ENCODE measurements around the gene CASZ1.

Gene CASZ1

DNA sequence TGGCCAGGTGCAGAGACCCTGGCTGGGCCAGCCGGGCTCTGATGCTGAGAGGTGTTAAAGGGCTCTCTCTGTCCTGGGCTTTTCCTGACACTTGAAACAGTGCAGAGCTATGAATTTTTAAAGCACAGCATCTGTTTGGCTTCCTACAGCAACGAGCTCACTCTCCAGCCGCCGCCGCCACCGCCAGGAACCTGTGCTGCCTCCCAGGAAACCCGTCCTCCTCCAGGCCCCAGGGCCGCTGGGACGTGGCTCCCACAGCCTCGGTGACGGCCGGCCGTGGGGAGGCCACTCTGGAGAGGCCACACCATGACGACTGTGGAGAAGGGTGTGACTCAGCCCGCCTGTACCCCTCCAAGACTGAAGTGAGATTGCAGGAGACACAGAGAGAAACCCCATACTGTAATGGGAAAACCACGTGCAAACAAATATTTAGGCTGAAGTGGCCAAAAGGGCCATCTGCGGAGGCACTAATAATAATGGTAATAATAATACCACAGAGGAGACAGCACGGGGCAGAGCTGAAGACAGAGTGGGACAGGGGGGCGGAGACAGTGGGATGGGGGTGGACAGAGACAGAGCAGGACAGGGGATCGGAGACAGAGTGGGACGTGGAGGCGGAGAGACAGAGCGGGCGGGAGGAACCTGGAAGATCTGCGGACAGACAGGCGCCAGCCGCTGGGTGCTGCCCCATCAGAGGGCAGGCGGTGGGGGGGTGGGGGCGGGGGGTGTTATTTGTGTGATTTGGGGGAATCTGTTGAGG lies 139.2 kb downstream of the CASZ1 start:
- no peaks in the 10 kb centered on the region for H3K27me3 ChIP-seq (replicated peaks; ENCODE audit: control insufficient read depth, insufficient read depth, low read length, poor library complexity, severe bottlenecking)
- no peaks in the 10 kb centered on the region for H3K9me3 ChIP-seq (ENCODE audit: control insufficient read depth, low read length)
- DNase-seq: no peak
- H3K4me3 ChIP-seq (ENCODE audit: insufficient read depth, low read depth, low read length, poor library complexity, severe bottlenecking): no peak overlapping the region
- peaks cover 3% of the 10 kb centered on the region for H3K36me3 ChIP-seq (ENCODE audit: control insufficient read depth, insufficient read depth, low read length)
- no peak overlapping the region for H3K27ac ChIP-seq (ENCODE audit: insufficient read depth, low read length, poor library complexity, severe bottlenecking)
- no peaks in the 10 kb centered on the region for H3K4me1 ChIP-seq (ENCODE audit: control insufficient read depth, insufficient read depth, low read length, poor library complexity, severe bottlenecking)

DNA sequence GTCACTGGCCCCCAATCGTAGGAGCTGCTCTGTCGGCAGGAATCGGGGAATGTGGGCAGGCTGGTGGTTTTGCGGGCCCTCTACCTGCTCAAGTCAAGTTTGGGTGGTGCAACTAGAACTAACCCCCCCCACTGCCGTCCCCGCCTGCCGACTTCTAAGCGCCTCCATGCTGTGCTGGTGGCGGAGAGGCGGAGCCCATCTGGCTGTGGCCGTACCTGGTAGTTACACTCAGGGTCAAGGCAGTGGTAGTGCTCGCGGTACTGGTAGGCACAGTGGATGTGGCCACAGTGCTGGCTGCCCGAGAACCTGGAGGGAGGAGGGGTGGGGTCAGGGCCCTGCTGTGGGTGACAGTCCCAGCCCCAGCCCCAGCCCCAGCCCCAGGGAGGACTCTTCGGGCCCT lies 140.0 kb downstream of the CASZ1 start:
- no peak overlapping the region for H3K4me3 ChIP-seq (ENCODE audit: insufficient read depth, low read depth, low read length, poor library complexity, severe bottlenecking)
- H3K9me3 ChIP-seq (ENCODE audit: control insufficient read depth, low read length): no peaks in the 10 kb centered on the region
- H3K4me1 ChIP-seq (ENCODE audit: control insufficient read depth, insufficient read depth, low read length, poor library complexity, severe bottlenecking): no peaks in the 10 kb centered on the region
- H3K36me3 ChIP-seq (ENCODE audit: control insufficient read depth, insufficient read depth, low read length): peaks cover 3% of the 10 kb centered on the region
- no peak for DNase-seq
- H3K27me3 ChIP-seq (replicated peaks; ENCODE audit: control insufficient read depth, insufficient read depth, low read length, poor library complexity, severe bottlenecking): no peaks in the 10 kb centered on the region
- no peak overlapping the region for H3K27ac ChIP-seq (ENCODE audit: insufficient read depth, low read length, poor library complexity, severe bottlenecking)

DNA sequence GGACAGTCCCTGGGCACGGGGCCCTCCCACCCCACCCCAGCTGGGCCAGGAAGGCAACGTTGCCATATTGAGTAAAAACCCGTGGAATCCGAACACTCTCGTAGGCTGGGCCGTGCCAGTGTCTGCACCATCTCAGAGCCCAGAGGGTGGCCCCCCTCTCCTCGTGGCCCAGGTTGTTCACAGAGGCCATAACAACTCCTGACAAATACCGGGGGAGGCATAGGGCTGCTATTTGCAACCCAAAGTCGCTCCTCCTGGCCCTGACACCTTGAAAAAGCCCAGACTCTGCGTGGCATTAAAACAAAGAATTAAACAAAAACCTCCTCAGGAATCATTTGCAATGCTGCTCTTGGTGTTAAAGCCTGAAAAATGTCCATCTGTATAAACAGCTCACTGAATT lies 141.4 kb downstream of the CASZ1 start:
- Histone ChIP-seq H3K4me1 (ENCODE audit: control insufficient read depth, insufficient read depth, low read length, poor library complexity, severe bottlenecking) (no peaks in the 10 kb centered on the region), H3K36me3 (ENCODE audit: control insufficient read depth, insufficient read depth, low read length) (peaks cover under 1% of the 10 kb centered on the region), H3K27me3 (replicated peaks; ENCODE audit: control insufficient read depth, insufficient read depth, low read length, poor library complexity, severe bottlenecking) (no peaks in the 10 kb centered on the region), H3K4me3 (ENCODE audit: insufficient read depth, low read depth, low read length, poor library complexity, severe bottlenecking) (no peak overlapping the region), H3K27ac (ENCODE audit: insufficient read depth, low read length, poor library complexity, severe bottlenecking) (no peak overlapping the region), H3K9me3 (ENCODE audit: control insufficient read depth, low read length) (no peaks in the 10 kb centered on the region)
- no peak for DNase-seq

DNA sequence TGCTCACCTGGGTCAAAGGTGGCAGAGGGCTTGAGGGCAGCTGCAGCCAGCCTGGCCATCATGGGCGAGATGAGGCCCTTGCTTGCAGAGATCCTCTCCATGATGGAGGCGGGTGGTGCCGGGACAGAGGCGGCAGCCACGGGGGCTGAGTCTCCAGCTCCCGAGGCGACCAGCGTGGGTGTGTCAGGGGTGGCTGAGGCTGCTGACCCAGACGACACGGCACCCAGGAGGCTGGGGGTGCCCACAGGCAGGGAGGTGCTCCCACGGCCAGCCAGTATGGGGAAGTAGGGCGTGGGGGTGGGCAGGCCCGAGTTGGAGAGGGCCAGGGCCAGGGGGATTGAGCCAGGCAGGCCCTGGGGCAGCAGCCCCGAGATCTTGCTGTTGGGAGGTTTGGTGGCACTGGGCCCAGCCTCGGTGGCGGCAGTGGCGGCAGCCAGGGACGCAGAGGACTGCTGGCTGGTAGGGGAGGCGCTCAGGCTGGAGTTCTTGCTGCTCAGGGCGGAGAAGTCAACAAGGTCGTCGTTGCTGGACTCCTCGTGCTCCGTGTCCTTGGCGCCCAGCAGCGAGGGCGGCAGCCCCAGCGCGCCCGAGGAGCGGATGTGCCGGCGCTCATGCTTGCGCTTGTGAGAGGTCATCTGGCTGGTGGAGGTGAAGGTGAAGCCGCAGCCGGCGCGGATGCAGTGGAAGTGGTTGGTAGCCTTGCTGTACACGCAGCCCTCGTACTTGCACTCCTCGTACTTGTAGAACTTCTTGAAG lies 142.9 kb downstream of the CASZ1 start:
- Histone ChIP-seq H3K4me3 (ENCODE audit: insufficient read depth, low read depth, low read length, poor library complexity, severe bottlenecking) (no peak overlapping the region), H3K27me3 (replicated peaks; ENCODE audit: control insufficient read depth, insufficient read depth, low read length, poor library complexity, severe bottlenecking) (no peaks in the 10 kb centered on the region), H3K4me1 (ENCODE audit: control insufficient read depth, insufficient read depth, low read length, poor library complexity, severe bottlenecking) (no peaks in the 10 kb centered on the region), H3K9me3 (ENCODE audit: control insufficient read depth, low read length) (no peaks in the 10 kb centered on the region), H3K27ac (ENCODE audit: insufficient read depth, low read length, poor library complexity, severe bottlenecking) (no peak overlapping the region), H3K36me3 (ENCODE audit: control insufficient read depth, insufficient read depth, low read length) (no peaks in the 10 kb centered on the region)
- no peak for DNase-seq

DNA sequence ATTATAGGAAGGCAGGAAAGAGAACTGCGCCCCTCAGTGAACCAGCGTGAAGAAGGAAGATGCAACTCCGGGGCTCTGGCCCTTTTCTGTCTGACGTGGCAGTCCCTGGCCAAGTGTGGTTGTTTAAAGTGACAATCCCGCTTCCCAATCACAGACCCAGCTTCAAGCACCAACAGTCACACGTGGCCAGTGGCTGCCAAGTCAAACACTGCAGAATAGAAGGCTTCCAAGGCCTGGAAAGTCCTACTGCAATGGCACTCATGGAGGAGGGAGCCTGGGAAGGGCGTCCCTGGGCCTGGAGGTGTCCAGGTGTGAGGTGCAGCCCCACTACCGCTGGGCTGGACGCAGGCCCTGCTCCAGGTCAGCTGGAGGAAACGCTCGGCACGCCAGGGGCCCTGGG lies 143.8 kb downstream of the CASZ1 start:
- Histone ChIP-seq H3K27me3 (replicated peaks; ENCODE audit: control insufficient read depth, insufficient read depth, low read length, poor library complexity, severe bottlenecking) (no peaks in the 10 kb centered on the region), H3K27ac (ENCODE audit: insufficient read depth, low read length, poor library complexity, severe bottlenecking) (no peak overlapping the region), H3K9me3 (ENCODE audit: control insufficient read depth, low read length) (no peaks in the 10 kb centered on the region), H3K36me3 (ENCODE audit: control insufficient read depth, insufficient read depth, low read length) (no peaks in the 10 kb centered on the region), H3K4me1 (ENCODE audit: control insufficient read depth, insufficient read depth, low read length, poor library complexity, severe bottlenecking) (no peaks in the 10 kb centered on the region), H3K4me3 (ENCODE audit: insufficient read depth, low read depth, low read length, poor library complexity, severe bottlenecking) (no peak overlapping the region)
- no peak for DNase-seq

DNA sequence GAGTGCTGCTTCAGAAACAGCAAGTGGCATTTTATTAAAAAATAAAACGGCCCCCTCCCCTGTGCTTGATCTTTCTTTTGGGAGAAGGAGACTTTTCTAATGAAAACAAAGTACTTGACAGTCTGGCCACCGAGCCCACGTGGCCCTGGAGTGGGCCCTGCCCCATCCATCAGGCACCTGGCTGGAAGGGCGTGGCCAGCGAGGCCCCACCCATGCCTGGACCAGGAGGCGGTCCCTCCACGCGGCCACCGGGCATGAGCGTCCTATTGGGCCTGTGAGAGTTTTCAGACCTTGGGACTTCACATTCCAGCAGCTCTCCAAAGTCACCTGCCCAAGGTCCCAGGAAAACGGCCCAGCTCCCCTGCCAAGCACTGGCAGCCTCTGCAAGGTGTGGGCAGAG lies 144.7 kb downstream of the CASZ1 start:
- H3K4me1 ChIP-seq (ENCODE audit: control insufficient read depth, insufficient read depth, low read length, poor library complexity, severe bottlenecking): no peaks in the 10 kb centered on the region
- H3K36me3 ChIP-seq (ENCODE audit: control insufficient read depth, insufficient read depth, low read length): no peaks in the 10 kb centered on the region
- DNase-seq: no peak
- H3K27ac ChIP-seq (ENCODE audit: insufficient read depth, low read length, poor library complexity, severe bottlenecking): no peak overlapping the region
- no peaks in the 10 kb centered on the region for H3K9me3 ChIP-seq (ENCODE audit: control insufficient read depth, low read length)
- no peak overlapping the region for H3K4me3 ChIP-seq (ENCODE audit: insufficient read depth, low read depth, low read length, poor library complexity, severe bottlenecking)
- no peaks in the 10 kb centered on the region for H3K27me3 ChIP-seq (replicated peaks; ENCODE audit: control insufficient read depth, insufficient read depth, low read length, poor library complexity, severe bottlenecking)

DNA sequence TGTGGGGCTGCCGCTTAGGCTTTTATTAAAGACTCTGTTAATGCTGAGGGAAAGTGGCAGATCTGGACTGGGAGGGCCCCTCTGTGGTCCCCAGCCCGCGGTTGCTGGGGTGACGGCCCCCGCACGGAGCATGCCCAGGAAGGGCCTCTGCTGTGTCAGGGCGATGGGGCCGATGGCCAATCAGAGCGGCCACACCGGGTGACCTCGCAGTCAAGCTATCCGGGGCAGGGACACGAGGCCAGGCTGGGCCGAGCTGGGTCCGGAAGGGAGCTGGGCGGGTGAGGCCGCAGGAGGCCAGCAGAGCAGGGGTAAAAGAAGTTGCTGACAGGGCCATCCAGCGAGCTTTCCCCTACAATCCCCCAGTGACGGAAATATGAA lies 145.1 kb downstream of the CASZ1 start:
- Histone ChIP-seq H3K27ac (ENCODE audit: insufficient read depth, low read length, poor library complexity, severe bottlenecking) (no peak overlapping the region), H3K4me1 (ENCODE audit: control insufficient read depth, insufficient read depth, low read length, poor library complexity, severe bottlenecking) (no peaks in the 10 kb centered on the region), H3K4me3 (ENCODE audit: insufficient read depth, low read depth, low read length, poor library complexity, severe bottlenecking) (no peak overlapping the region), H3K9me3 (ENCODE audit: control insufficient read depth, low read length) (no peaks in the 10 kb centered on the region), H3K36me3 (ENCODE audit: control insufficient read depth, insufficient read depth, low read length) (no peaks in the 10 kb centered on the region), H3K27me3 (replicated peaks; ENCODE audit: control insufficient read depth, insufficient read depth, low read length, poor library complexity, severe bottlenecking) (no peaks in the 10 kb centered on the region)
- no peak for DNase-seq

DNA sequence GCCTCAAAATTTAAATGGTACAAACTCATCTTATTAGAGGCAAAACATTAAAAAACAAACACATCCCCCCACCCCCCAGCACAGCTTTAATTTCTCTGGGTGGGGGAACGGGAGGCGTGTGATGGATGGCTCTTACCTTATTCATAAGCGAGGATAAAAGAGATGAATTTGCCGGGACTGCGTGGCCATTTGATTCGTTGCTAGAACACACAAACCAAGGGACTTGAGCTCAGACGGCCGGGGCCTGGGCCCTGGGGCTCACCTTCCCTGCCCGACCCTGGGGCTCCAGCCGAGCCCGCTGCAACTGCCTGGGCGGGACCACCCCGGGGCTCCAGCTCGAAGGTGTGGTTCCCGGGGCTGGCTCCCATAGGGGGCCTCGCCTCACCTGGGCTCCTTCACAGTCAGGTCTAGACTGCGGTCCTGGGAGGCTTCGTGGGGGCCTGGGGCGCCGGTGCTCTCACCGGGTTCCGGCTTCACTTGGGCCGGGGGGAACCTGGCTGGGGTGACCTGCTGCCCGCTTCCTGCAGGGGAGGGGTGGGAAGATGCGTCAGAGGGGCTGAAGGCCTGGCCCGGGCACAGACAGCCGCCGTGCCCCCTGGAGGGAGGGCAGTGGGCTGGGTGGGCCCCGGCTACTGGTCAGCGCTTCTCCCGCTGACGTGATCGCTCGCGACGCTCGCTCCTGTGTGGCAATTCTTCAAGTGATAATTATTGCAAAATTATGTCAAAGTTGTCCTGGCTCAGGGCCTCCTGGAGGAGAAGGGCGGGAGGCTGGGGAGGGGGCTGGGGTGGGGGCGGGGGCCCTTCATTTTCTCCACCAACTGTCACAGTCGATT lies 145.7 kb downstream of the CASZ1 start:
- DNase-seq: no peak
- no peaks in the 10 kb centered on the region for H3K4me1 ChIP-seq (ENCODE audit: control insufficient read depth, insufficient read depth, low read length, poor library complexity, severe bottlenecking)
- H3K36me3 ChIP-seq (ENCODE audit: control insufficient read depth, insufficient read depth, low read length): no peaks in the 10 kb centered on the region
- H3K27me3 ChIP-seq (replicated peaks; ENCODE audit: control insufficient read depth, insufficient read depth, low read length, poor library complexity, severe bottlenecking): no peaks in the 10 kb centered on the region
- H3K27ac ChIP-seq (ENCODE audit: insufficient read depth, low read length, poor library complexity, severe bottlenecking): no peak overlapping the region
- no peak overlapping the region for H3K4me3 ChIP-seq (ENCODE audit: insufficient read depth, low read depth, low read length, poor library complexity, severe bottlenecking)
- no peaks in the 10 kb centered on the region for H3K9me3 ChIP-seq (ENCODE audit: control insufficient read depth, low read length)

DNA sequence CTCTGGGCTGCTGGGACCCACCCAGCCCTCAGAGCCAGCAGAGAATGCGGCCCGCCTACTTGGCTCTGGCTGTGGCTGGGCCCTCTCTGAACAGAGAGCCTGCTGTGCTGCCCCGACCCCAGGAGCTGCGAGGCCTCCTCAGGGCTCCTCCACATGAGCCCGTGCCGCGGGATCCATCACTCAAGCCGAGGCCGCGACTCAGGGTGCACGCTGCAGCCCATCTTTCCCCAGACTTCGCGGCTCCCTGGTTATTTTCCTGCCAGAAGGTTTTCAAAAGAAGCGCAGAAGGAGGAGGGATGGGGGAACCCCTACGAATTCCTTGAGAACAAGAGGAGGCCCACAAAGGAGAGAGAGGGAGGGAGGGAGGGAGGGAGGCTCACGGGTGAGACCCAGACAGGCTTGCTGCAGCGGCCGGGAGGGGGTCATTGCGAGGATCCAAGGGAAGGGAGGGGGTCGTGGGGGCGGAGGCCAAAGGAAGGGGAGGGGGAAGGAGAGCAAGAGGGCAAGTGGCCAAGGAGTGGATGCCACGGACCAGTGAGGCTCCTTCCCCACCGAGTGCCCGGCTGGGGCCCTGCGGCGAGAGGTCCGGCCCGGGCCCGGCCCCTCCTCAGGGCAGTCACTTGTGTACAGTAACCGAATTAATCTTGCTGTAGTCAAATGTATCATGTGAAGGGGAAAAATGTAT lies 146.8 kb downstream of the CASZ1 start:
- Histone ChIP-seq H3K9me3 (ENCODE audit: control insufficient read depth, low read length) (no peaks in the 10 kb centered on the region), H3K36me3 (ENCODE audit: control insufficient read depth, insufficient read depth, low read length) (no peaks in the 10 kb centered on the region), H3K4me3 (ENCODE audit: insufficient read depth, low read depth, low read length, poor library complexity, severe bottlenecking) (no peak overlapping the region), H3K27ac (ENCODE audit: insufficient read depth, low read length, poor library complexity, severe bottlenecking) (no peak overlapping the region), H3K27me3 (replicated peaks; ENCODE audit: control insufficient read depth, insufficient read depth, low read length, poor library complexity, severe bottlenecking) (no peaks in the 10 kb centered on the region), H3K4me1 (ENCODE audit: control insufficient read depth, insufficient read depth, low read length, poor library complexity, severe bottlenecking) (no peaks in the 10 kb centered on the region)
- DNase-seq: no peak

All from effector memory CD4-positive, alpha-beta T cell (primary cell).